ENCODE data around the gene SMARCAL1. TPM values are rescaled to one million over a fixed set of nuclear protein-coding genes. Genes with fewer than 3 reads are reported as not detected.
A peak's percentile ranks its signal among the peaks of the same experiment; 100 is the strongest.
"Not testable (repeated sequence)": the region's sequence is repeated elsewhere in the genome, so short reads cannot be mapped to it uniquely, and the experiment has no call there.

Gene SMARCAL1
- total RNA-seq, 4 donors from 2014 or later: 6.3 to 15.8 (median 11.6) TPM

DNA sequence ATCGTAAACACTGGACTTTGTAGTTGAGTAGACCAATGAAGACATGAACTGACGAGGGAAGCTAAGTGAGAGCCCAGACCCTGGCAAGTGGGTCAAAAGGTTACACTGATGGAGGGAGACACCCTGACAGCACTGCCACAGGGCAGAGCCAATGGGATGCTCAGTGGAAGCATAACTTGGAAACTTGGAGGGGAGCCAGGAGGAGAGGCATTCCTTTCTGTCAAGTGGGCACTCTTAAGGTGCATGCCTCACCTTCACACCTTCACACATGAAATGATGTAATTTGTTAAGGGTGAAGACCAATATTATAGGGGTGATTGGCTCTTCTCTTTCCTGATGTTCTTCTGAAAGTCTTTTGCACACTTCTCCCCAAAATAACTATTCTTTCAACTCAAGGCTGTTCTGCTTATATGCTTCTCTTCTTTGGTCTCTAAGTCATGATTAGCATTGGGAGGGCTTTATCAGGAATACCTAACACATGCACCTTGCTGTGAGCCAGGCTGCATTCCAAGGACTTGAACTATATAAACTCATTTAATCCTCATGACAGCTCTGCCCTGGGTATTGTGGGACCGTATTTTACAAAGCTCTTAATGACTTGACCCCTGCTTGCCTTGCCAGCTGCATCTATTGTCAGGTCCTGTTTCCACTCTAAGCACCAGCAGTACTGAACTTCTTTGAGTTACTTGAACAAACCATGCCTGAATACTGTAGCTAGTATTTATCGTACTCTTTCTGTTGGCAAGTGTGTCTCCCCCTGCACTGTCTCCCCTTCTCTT, 105.4 kb downstream of the SMARCAL1 start:
- TF ChIP-seq POLR2A (IDR thresholded peaks at IDR 0.05; ENCODE audit: low read depth) (no peak), POLR2AphosphoS5 (IDR thresholded peaks at IDR 0.05) (no peak), EP300 (IDR thresholded peaks at IDR 0.05) (no peak)
- TF ChIP-seq, protein P1, sequence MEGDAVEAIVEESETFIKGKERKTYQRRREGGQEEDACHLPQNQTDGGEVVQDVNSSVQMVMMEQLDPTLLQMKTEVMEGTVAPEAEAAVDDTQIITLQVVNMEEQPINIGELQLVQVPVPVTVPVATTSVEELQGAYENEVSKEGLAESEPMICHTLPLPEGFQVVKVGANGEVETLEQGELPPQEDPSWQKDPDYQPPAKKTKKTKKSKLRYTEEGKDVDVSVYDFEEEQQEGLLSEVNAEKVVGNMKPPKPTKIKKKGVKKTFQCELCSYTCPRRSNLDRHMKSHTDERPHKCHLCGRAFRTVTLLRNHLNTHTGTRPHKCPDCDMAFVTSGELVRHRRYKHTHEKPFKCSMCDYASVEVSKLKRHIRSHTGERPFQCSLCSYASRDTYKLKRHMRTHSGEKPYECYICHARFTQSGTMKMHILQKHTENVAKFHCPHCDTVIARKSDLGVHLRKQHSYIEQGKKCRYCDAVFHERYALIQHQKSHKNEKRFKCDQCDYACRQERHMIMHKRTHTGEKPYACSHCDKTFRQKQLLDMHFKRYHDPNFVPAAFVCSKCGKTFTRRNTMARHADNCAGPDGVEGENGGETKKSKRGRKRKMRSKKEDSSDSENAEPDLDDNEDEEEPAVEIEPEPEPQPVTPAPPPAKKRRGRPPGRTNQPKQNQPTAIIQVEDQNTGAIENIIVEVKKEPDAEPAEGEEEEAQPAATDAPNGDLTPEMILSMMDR (IDR thresholded peaks at IDR 0.05): no peak
- no peak for DNase-seq (ENCODE audit: extremely low spot score)
- intact Hi-C loops (cut with DNase I): no loop called here
- Histone ChIP-seq H3K27me3 (no peaks in the 10 kb centered on the region), H3K36me3 (no peaks in the 10 kb centered on the region), H3K9me3 (no peaks in the 10 kb centered on the region), H3K4me1 (peaks cover 3 to 26% (median 12%) of the 10 kb centered on the region in 4 donors), H3K4me3 (no peak overlapping the region), H3K27ac (replicated peaks in 1 of 4) (no peak overlapping the region)
- 65% methylated on average over 4 of the region's 4 CpGs for WGBS

DNA sequence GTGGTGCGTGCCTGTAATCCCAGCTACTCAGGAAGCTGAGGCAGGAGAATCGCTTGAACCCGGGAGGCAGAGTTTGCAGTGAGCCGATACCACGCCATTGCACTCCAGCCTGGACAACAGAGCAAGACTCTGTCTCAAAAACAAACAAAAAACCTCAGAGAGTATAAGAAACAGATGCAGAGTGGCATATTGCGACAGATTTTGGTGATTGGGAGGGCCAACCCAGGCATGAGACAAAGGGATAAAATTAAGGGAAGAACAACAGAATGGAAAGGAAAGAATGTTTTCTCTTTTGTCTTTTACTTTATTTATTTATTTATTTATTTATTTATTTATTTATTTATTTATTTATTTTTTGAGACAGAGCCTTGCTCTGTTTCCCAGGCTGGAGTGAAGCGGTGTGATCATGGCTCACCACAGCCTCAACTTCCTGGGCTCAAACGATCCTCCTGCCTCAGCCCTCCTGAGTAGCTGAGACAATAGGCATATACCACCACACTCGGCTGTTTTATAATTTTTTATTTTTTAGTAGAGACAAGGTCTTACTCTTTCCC, 106.4 kb downstream of the SMARCAL1 start:
- H3K27me3 ChIP-seq; H3K4me3 ChIP-seq; H3K36me3 ChIP-seq; DNase-seq (ENCODE audit: extremely low spot score); H3K27ac ChIP-seq (replicated peaks in 1 of 4); H3K9me3 ChIP-seq: not testable (repeated sequence)
- H3K4me1 ChIP-seq: peaks cover 3 to 26% (median 12%) of the 10 kb centered on the region in 4 donors
- WGBS: 88% methylated on average over 9 of the region's 9 CpGs
- intact Hi-C loops (cut with DNase I): loop anchor here (1.0 kb wide), 1 partner anchor 148 kb away; no protein-coding TSS in a partner anchor

DNA sequence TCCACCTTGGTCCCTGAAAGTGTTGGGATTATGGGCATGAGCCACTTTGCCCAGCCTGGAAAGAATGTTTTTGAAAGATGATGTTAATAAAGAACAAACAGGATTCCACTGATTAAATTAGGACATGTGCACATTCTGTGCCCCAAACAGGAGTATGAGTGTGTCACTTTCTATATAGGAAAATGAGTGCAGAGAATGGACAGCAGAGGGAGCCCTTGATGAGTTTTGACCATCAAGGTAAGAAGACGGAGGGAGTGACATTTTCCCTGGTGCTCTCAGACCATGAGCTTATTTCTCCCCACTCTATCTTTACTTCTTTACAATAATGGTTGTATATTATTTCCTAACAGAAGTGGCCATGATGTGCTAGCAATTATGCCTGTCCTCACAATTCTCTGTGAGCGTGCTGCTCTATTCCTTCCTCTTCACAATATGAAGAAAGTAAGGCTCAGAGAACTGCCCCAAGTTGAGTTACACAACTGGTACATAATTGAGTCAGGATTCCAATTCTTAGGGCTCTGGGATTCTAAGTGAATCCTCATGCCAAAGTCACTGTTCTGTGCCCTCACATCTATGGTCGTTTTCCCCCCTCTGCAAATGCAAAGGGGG, 107.0 kb downstream of the SMARCAL1 start:
- TF ChIP-seq EP300 (IDR thresholded peaks at IDR 0.05) (no peak), POLR2A (IDR thresholded peaks at IDR 0.05; ENCODE audit: low read depth) (no peak), POLR2AphosphoS5 (IDR thresholded peaks at IDR 0.05) (peak in 1 of 2 donors; percentile 42)
- TF ChIP-seq, protein P1 (IDR thresholded peaks at IDR 0.05): peak; percentile 79 to 86 (median 85)
- 71% methylated on average over 3 of the region's 3 CpGs for WGBS
- intact Hi-C loops (cut with DNase I): loop anchor here (1.0 kb wide), 1 partner anchor 147 kb away; no protein-coding TSS in a partner anchor

DNA sequence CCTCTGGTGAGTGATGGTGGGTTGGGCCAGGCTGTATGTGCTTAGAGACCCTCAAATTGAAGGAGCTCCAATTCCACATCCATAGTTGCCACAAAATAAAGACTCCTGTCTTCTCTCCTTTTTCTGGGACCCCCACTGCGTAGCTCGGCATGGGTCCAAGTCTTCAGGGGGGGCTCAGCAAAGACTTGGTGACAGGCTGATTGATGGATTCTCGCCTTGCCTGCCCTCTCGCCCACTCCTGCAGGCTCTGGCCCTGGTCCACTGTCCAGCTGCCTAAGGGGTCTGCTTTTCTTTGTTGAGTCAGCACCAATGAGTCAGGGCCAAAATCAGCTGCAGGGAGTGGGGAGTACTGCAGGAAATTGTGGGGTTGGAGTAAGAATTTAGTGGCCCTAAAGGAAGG, 107.8 kb downstream of the SMARCAL1 start:
- no peak overlapping the region for H3K4me3 ChIP-seq
- TF ChIP-seq EP300 (IDR thresholded peaks at IDR 0.05) (no peak), POLR2AphosphoS5 (IDR thresholded peaks at IDR 0.05) (no peak), POLR2A (IDR thresholded peaks at IDR 0.05; ENCODE audit: low read depth) (no peak)
- TF ChIP-seq, protein P1 (IDR thresholded peaks at IDR 0.05): no peak
- no peaks in the 10 kb centered on the region for H3K9me3 ChIP-seq
- H3K27me3 ChIP-seq: no peaks in the 10 kb centered on the region
- WGBS: 80% methylated on average over 1 of the region's 4 CpGs
- H3K4me1 ChIP-seq: peaks cover 3 to 26% (median 12%) of the 10 kb centered on the region in 4 donors
- H3K27ac ChIP-seq (replicated peaks in 1 of 4): no peak overlapping the region
- no peak for DNase-seq (ENCODE audit: extremely low spot score)
- no peaks in the 10 kb centered on the region for H3K36me3 ChIP-seq
- intact Hi-C loops (cut with DNase I): loop anchor here (10.0 kb wide), 1 partner anchor 995 kb away; no protein-coding TSS in a partner anchor

More for the DNA sequence above, 107.0 kb downstream of the SMARCAL1 start:
- Histone ChIP-seq H3K4me3 (no peak overlapping the region), H3K27ac (replicated peaks in 1 of 4) (no peak overlapping the region), H3K36me3 (no peaks in the 10 kb centered on the region), H3K9me3 (no peaks in the 10 kb centered on the region), H3K27me3 (no peaks in the 10 kb centered on the region), H3K4me1 (peaks cover 3 to 26% (median 12%) of the 10 kb centered on the region in 4 donors)
- DNase-seq (ENCODE audit: extremely low spot score): no peak

All from esophagus muscularis mucosa (tissue), 4 donors.